Measurements from ENCODE around the gene DBR1. TPM values are rescaled to one million over a fixed set of nuclear protein-coding genes. Genes with fewer than 3 reads are reported as not detected.
A peak's percentile ranks its signal among the peaks of the same experiment; 100 is the strongest.

Gene DBR1
- total RNA-seq, 1 donor from 2014 or later: 14.9 TPM

- TF ChIP-seq CTCF (IDR thresholded peaks at IDR 0.05): no peak
- Mint-ChIP-seq H3K9me3 (ENCODE audit: low read depth) (peaks cover 3% of the 10 kb centered on the region), H3K4me3 (ENCODE audit: unreplicated experiment) (no peak overlapping the region), H3K27ac (ENCODE audit: unreplicated experiment) (no peak overlapping the region), H3K4me1 (ENCODE audit: low read depth) (peaks cover 16% of the 10 kb centered on the region), H3K36me3 (ENCODE audit: low read depth) (no peaks in the 10 kb centered on the region), H3K27me3 (ENCODE audit: low read depth) (no peaks in the 10 kb centered on the region)
- DNase-seq (ENCODE audit: low spot score): no peak
These were observed 49.9 kb downstream of the DBR1 start for GRCh38 chr3:138124706-138125355.

GRCh38 chr3:138124188-138124587 lies 50.5 kb downstream of the DBR1 start:
- no peak for DNase-seq (ENCODE audit: low spot score)
- no peak overlapping the region for H3K27ac Mint-ChIP-seq (ENCODE audit: unreplicated experiment)
- no peaks in the 10 kb centered on the region for H3K36me3 Mint-ChIP-seq (ENCODE audit: low read depth)
- no peak overlapping the region for H3K4me3 Mint-ChIP-seq (ENCODE audit: unreplicated experiment)
- H3K27me3 Mint-ChIP-seq (ENCODE audit: low read depth): no peaks in the 10 kb centered on the region
- H3K9me3 Mint-ChIP-seq (ENCODE audit: low read depth): peaks cover 3% of the 10 kb centered on the region
- H3K4me1 Mint-ChIP-seq (ENCODE audit: low read depth): peaks cover 16% of the 10 kb centered on the region
- TF ChIP-seq CTCF (IDR thresholded peaks at IDR 0.05): no peak

GRCh38 chr3:138119423-138119766 lies 55.3 kb downstream of the DBR1 start:
- peaks cover 3% of the 10 kb centered on the region for H3K9me3 Mint-ChIP-seq (ENCODE audit: low read depth)
- DNase-seq (ENCODE audit: low spot score): no peak
- no peak overlapping the region for H3K4me3 Mint-ChIP-seq (ENCODE audit: unreplicated experiment)
- H3K27me3 Mint-ChIP-seq (ENCODE audit: low read depth): no peaks in the 10 kb centered on the region
- H3K36me3 Mint-ChIP-seq (ENCODE audit: low read depth): no peaks in the 10 kb centered on the region
- H3K27ac Mint-ChIP-seq (ENCODE audit: unreplicated experiment): no peak overlapping the region
- peaks cover 14% of the 10 kb centered on the region for H3K4me1 Mint-ChIP-seq (ENCODE audit: low read depth)
- TF ChIP-seq CTCF (IDR thresholded peaks at IDR 0.05): no peak

- Mint-ChIP-seq H3K27ac (ENCODE audit: unreplicated experiment) (no peak overlapping the region), H3K4me3 (ENCODE audit: unreplicated experiment) (no peak overlapping the region), H3K4me1 (ENCODE audit: low read depth) (peaks cover 19% of the 10 kb centered on the region), H3K36me3 (ENCODE audit: low read depth) (no peaks in the 10 kb centered on the region), H3K9me3 (ENCODE audit: low read depth) (peaks cover 3% of the 10 kb centered on the region), H3K27me3 (ENCODE audit: low read depth) (no peaks in the 10 kb centered on the region)
- DNase-seq (ENCODE audit: low spot score): no peak
- TF ChIP-seq CTCF (IDR thresholded peaks at IDR 0.05): peak; percentile 91
These were observed 55.9 kb downstream of the DBR1 start for GRCh38 chr3:138118612-138119422.

GRCh38 chr3:138114988-138115971 lies 59.4 kb downstream of the DBR1 start, which contains the start of gene DZIP1L:
TSS of gene DZIP1L (minus strand) at chr3:138115608. CDS start at chr3:138103971, 11,637 bp downstream.
- Mint-ChIP-seq H3K36me3 (ENCODE audit: low read depth) (peaks cover 3% of the 10 kb centered on the region), H3K4me3 (ENCODE audit: unreplicated experiment) (peak within 1 kb of the TSS; percentile 93)
- DNase-seq (ENCODE audit: low spot score): peak; percentile 93

More at GRCh38 chr3:138114988-138115971, 59.4 kb downstream of the DBR1 start, which contains the start of gene DZIP1L:
- Mint-ChIP-seq H3K27me3 (ENCODE audit: low read depth) (no peaks in the 10 kb centered on the region), H3K4me1 (ENCODE audit: low read depth) (peaks cover 43% of the 10 kb centered on the region), H3K27ac (ENCODE audit: unreplicated experiment) (peak within 1 kb of the TSS; percentile 98), H3K9me3 (ENCODE audit: low read depth) (no peaks in the 10 kb centered on the region)
- TF ChIP-seq CTCF (IDR thresholded peaks at IDR 0.05): peak; percentile 73
